Measurements from ENCODE around the gene CNTNAP2. TPM values are rescaled to one million over a fixed set of nuclear protein-coding genes. Genes with fewer than 3 reads are reported as not detected.

Gene CNTNAP2
- polyA plus RNA-seq, 1 experiment: not detected

GRCh38 chr7:148180075-148180474 lies 2063.5 kb downstream of the CNTNAP2 start:
- no peak for TF ChIP-seq CTCF (IDR thresholded peaks at IDR 0.05; ENCODE audit: insufficient read depth, low read depth, low read length)
- CTCF ChIA-PET: no interaction called here
- POLR2A ChIA-PET: no interaction called here
- Histone ChIP-seq H3K36me3 (ENCODE audit: control insufficient read depth, insufficient read depth, low read length) (no peaks in the 10 kb centered on the region), H3K4me3 (ENCODE audit: low read depth, low read length) (no peak overlapping the region), H3K27me3 (ENCODE audit: control insufficient read depth, insufficient read depth, low read length) (no peaks in the 10 kb centered on the region)
- DNase-seq (ENCODE audit: low read depth): no peak

GRCh38 chr7:148182264-148182663 lies 2065.7 kb downstream of the CNTNAP2 start:
- no peak overlapping the region for H3K4me3 ChIP-seq (ENCODE audit: low read depth, low read length)
- DNase-seq (ENCODE audit: low read depth): no peak
- ChIA-PET CTCF (no interaction called here), POLR2A (no interaction called here)
- no peaks in the 10 kb centered on the region for H3K36me3 ChIP-seq (ENCODE audit: control insufficient read depth, insufficient read depth, low read length)
- H3K27me3 ChIP-seq (ENCODE audit: control insufficient read depth, insufficient read depth, low read length): no peaks in the 10 kb centered on the region
- TF ChIP-seq CTCF (IDR thresholded peaks at IDR 0.05; ENCODE audit: insufficient read depth, low read depth, low read length): no peak

- no peak for DNase-seq (ENCODE audit: low read depth)
- CTCF ChIA-PET: no interaction called here
Observed at GRCh38 chr7:148185041-148185440, 2068.4 kb downstream of the CNTNAP2 start.

DNA sequence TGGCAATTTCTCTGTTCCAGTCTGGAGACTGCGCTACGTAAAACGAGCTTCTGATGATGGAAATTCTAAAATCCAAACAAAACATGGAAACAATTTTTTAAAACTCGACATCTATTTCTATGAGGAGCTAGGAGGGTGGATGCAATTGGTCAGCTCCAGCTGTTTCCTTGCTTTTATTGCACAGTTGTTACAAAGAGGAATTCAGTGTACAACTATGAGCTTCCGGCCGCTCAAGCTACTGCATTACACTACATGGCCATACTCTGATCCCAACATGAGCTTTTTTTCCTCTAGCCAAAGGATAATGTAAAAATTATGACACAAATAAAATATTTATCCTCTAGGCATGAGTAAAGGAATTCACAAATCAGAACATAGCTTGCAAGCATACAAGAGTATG lies 2070.9 kb downstream of the CNTNAP2 start:
- DNase-seq (ENCODE audit: low read depth): no peak
- Histone ChIP-seq H3K27me3 (ENCODE audit: control insufficient read depth, insufficient read depth, low read length) (no peaks in the 10 kb centered on the region), H3K36me3 (ENCODE audit: control insufficient read depth, insufficient read depth, low read length) (no peaks in the 10 kb centered on the region), H3K4me3 (ENCODE audit: low read depth, low read length) (no peak overlapping the region)
- POLR2A ChIA-PET: no interaction called here
- TF ChIP-seq CTCF (IDR thresholded peaks at IDR 0.05; ENCODE audit: insufficient read depth, low read depth, low read length): no peak
- CTCF ChIA-PET: no interaction called here

More at GRCh38 chr7:148185041-148185440, 2068.4 kb downstream of the CNTNAP2 start:
- Histone ChIP-seq H3K4me3 (ENCODE audit: low read depth, low read length) (no peak overlapping the region), H3K36me3 (ENCODE audit: control insufficient read depth, insufficient read depth, low read length) (no peaks in the 10 kb centered on the region), H3K27me3 (ENCODE audit: control insufficient read depth, insufficient read depth, low read length) (no peaks in the 10 kb centered on the region)
- TF ChIP-seq CTCF (IDR thresholded peaks at IDR 0.05; ENCODE audit: insufficient read depth, low read depth, low read length): no peak
- POLR2A ChIA-PET: no interaction called here

DNA sequence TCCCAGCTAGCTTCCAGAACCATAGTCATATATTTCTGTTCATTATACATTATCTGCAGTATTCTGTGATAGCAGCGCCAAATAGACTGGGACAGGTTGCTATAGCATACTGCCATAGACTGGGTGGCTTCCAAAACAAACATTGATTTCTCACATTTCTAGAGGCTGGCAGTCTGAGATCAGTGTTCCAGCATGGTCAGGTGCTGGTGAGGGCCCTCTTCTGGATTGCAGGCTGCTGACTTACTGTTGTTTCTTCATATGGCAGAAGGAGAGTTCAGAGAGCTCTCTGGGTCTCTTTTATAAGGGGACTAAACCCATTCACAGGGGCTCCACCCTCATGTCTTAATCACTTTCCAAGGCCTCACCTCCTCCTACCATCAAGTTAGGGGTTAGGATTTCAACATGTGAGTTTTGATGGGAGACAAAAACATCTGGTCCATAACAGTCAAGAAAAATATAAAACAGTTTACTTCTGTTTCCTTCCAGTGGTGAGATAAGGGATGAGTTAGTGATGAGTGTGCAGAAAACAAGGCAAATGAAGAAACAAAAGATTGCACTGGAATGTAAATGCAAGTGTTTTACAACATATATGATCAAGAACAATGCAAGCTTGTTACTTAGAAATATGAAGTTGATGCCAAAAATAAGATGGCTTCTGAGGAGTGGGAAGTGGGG lies 2074.9 kb downstream of the CNTNAP2 start:
- ChIA-PET CTCF (no interaction called here), POLR2A (no interaction called here)
- no peak for DNase-seq (ENCODE audit: low read depth)
- H3K36me3 ChIP-seq (ENCODE audit: control insufficient read depth, insufficient read depth, low read length): no peaks in the 10 kb centered on the region
- no peaks in the 10 kb centered on the region for H3K27me3 ChIP-seq (ENCODE audit: control insufficient read depth, insufficient read depth, low read length)
- no peak overlapping the region for H3K4me3 ChIP-seq (ENCODE audit: low read depth, low read length)
- TF ChIP-seq CTCF (IDR thresholded peaks at IDR 0.05; ENCODE audit: insufficient read depth, low read depth, low read length): no peak

Data from BJ (cell line).